Glutamatergic neuron (in vitro differentiated cells): ENCODE measurements around the gene SUGCT. TPM values are rescaled to one million over a fixed set of nuclear protein-coding genes. Genes with fewer than 3 reads are reported as not detected.

Experiments used
- DNase-seq: peaks from one replicate; pipeline ENCODE4 v3.0.0; 2022
- H3K27ac Mint-ChIP-seq: one replicate; pipeline ENCODE4 v1.8.0; 2020; ENCODE audit warnings: mild to moderate bottlenecking, mixed read lengths, inconsistent platforms; ENCODE audit not compliant: unreplicated experiment
- H3K27me3 Mint-ChIP-seq: one replicate; pipeline ENCODE4 v1.8.0; 2020; ENCODE audit warnings: mild to moderate bottlenecking, moderate library complexity, mixed read lengths, inconsistent platforms; ENCODE audit not compliant: unreplicated experiment
- H3K36me3 Mint-ChIP-seq: one replicate; pipeline ENCODE4 v1.8.0; 2020; ENCODE audit warnings: mild to moderate bottlenecking, mixed read lengths, inconsistent platforms; ENCODE audit not compliant: unreplicated experiment
- H3K4me1 Mint-ChIP-seq: one replicate; pipeline ENCODE4 v1.8.0; 2020; ENCODE audit warnings: mild to moderate bottlenecking, low read depth, mixed read lengths, inconsistent platforms; ENCODE audit not compliant: unreplicated experiment
- H3K4me3 Mint-ChIP-seq: one replicate; pipeline ENCODE4 v1.8.0; 2020; ENCODE audit warnings: mild to moderate bottlenecking, mixed read lengths, inconsistent platforms; ENCODE audit not compliant: unreplicated experiment
- H3K9me3 Mint-ChIP-seq: one replicate; pipeline ENCODE4 v1.8.0; 2020; ENCODE audit warnings: mild to moderate bottlenecking, moderate library complexity, mixed read lengths, inconsistent platforms; ENCODE audit not compliant: unreplicated experiment
- CTCF ChIP-seq: fragments of 200-600 bp; sonication (generic); IDR thresholded peaks from one replicate; pipeline ENCODE4 v1.5.0; 2021; ENCODE audit not compliant: partially characterized antibody, unreplicated experiment
- long read RNA-seq: library from polyadenylated mRNA; unstranded; transcript quantifications from one replicate; pipeline ENCODE4 v2.0.0, GENCODE V29; 2020; ENCODE audit not compliant: unreplicated experiment
- total RNA-seq: library from RNA; stranded (reverse); fragmentation: NEBNext Ultra II Directional; extraction: Animal tissue kit (Norgen Biotek cat#: 25700); gene quantifications from one replicate; pipeline ENCODE4 v1.2.1, GENCODE V29; 2021; ENCODE audit not compliant: unreplicated experiment

Gene SUGCT
- 1.2 TPM for total RNA-seq
- long read RNA-seq: 0 reads

DNA sequence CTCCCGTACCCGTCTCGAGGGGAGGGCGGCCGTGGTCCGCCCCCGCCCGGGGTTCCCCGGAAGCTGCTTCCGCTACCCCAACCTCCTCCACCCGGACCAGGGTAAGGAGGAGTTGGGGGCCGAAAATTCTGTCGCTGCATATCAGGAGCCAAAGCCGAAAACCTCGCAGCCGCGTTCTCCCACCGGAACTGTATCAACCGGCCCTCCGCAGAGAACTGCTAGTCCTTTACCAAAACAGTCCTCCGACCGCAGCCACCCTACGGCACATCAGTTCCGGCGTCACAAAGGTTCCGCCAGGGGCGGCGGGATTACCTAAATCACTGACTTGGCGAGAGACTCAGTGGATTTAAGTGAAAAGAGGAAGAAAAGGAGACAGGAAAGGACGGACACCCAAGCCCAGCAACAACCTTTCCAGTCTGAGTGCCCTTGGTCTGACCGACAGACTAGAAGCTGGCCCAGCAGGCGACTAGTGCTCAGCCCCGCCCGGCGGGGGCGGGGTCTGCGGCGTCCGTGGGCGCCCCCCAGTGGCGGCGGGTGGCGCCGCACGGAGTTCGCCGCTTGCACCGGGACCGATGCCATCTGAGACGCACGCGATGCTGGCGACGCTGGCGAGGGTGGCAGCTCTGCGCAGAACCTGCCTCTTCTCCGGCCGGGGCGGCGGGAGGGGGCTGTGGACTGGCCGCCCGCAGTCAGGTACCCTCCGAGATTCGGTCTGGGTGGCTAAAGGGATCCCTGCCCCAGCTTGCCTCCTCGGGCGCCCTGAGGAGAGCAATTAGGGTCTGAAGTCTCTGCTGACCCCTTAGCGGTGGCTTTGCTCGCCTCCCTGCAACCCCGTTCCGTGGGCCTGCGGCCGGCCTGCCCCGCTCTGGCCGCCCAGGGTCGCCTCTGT lies at the start of gene SUGCT, which contains the start of gene MPLKIP:
Gene SUGCT, plus strand, starts transcription at position 578 of the 889 bp plus-strand sequence.
Gene MPLKIP, minus strand, starts transcription at position 195 of the 889 bp plus-strand sequence. Its CDS starts 55 bp downstream, at position 140.
- Mint-ChIP-seq H3K9me3 (peaks cover 8% of the 10 kb centered on the region), H3K27ac (peak within 1 kb of the TSS; percentile 94), H3K4me3 (peak within 1 kb of the TSS; percentile 95), H3K36me3 (no peaks in the 10 kb centered on the region), H3K27me3 (peaks cover 2% of the 10 kb centered on the region), H3K4me1 (peaks cover 2% of the 10 kb centered on the region)
- TF ChIP-seq CTCF: peak; percentile 99
- peak; percentile 85 for DNase-seq

DNA sequence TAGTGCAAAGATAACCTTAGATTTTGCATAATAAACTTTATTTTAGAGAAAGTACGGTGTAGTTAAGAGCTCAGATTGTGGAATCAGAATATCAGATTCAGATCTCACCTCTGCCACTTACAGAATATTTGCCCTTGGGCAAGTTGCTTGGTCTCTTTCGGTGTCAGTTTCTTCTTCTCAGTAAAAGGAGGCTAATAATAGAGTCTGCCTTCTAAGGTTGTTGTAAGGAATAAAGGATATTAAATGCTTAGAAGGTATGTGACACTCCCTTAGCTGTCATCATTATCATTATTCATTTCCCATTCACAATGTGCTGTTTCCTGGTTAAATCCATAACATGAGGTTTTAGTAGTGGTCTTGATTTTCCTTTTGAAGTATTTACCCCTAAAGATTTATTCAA lies 42.6 kb upstream of the SUGCT start:
- H3K9me3 Mint-ChIP-seq: no peaks in the 10 kb centered on the region
- H3K27ac Mint-ChIP-seq: no peak overlapping the region
- DNase-seq: no peak
- TF ChIP-seq CTCF: no peak
- no peaks in the 10 kb centered on the region for H3K4me1 Mint-ChIP-seq
- no peak overlapping the region for H3K4me3 Mint-ChIP-seq
- H3K27me3 Mint-ChIP-seq: peaks cover 3% of the 10 kb centered on the region
- peaks cover 4% of the 10 kb centered on the region for H3K36me3 Mint-ChIP-seq

DNA sequence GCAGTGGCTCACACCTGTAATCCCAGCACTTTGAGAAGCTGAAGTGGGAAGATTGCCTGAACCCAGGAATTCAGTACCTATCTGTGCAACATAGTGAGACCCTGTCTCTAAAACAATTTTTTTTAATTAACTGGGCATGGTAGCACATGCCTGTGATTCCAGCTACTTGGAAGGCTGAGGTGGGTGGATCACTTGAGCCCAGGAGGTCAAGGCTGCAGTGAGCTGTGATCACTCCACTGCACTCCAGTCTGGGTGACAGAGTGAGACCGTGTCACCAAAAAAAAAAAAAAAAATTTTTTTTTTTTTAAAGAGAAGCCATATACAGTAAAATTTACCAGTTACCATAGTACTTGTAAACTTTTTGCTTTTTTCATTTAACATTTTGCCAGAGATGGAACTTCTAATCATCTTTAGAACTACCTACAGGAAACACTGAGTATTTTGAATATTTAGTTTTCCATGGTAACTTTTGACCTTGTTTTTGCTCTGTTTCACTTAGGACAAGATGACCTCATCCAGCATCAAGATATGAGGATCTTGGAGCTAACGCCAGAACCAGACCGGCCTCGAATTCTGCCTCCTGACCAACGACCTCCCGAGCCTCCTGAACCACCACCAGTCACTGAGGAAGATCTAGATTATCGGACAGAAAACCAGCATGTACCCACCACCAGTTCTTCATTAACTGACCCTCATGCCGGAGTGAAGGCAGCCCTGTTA lies 41.0 kb upstream of the SUGCT start:
- no peaks in the 10 kb centered on the region for H3K4me1 Mint-ChIP-seq
- H3K36me3 Mint-ChIP-seq: peaks cover 4% of the 10 kb centered on the region
- H3K9me3 Mint-ChIP-seq: no peaks in the 10 kb centered on the region
- DNase-seq: no peak
- peaks cover under 1% of the 10 kb centered on the region for H3K27me3 Mint-ChIP-seq
- no peak for TF ChIP-seq CTCF
- H3K27ac Mint-ChIP-seq: no peak overlapping the region
- no peak overlapping the region for H3K4me3 Mint-ChIP-seq

GRCh38 chr7:40095230-40095629 lies 39.6 kb upstream of the SUGCT start:
- TF ChIP-seq CTCF: no peak
- no peaks in the 10 kb centered on the region for H3K9me3 Mint-ChIP-seq
- no peak overlapping the region for H3K4me3 Mint-ChIP-seq
- DNase-seq: no peak
- H3K4me1 Mint-ChIP-seq: no peaks in the 10 kb centered on the region
- H3K27me3 Mint-ChIP-seq: no peaks in the 10 kb centered on the region
- H3K36me3 Mint-ChIP-seq: peaks cover 4% of the 10 kb centered on the region
- no peak overlapping the region for H3K27ac Mint-ChIP-seq
